Adrenal gland (tissue), 12 donors: Measurements from ENCODE around the gene UGT1A6. TPM values are rescaled to one million over a fixed set of nuclear protein-coding genes. Genes with fewer than 3 reads are reported as not detected.

ENCODE experiments used
- DNase-seq, 7 donors: peaks; one replicate each; pipeline ENCODE4 v3.0.0-alpha.2; 2019 to 2020
- H3K27ac ChIP-seq, 5 donors: fragments of 200-600 bp; sonication (generic) in 4 of 5; 1 replicate in 3 of 5; 2 replicates in 2 of 5; pipeline versions ENCODE4 v1.5.1 to v1.8.0; 2016 to 2020; ENCODE audit warnings: mild to moderate bottlenecking in 1 of 5
- H3K27me3 ChIP-seq: fragments of 200-600 bp; 2 replicates; pipeline ENCODE4 v1.8.0; 2021
- H3K36me3 ChIP-seq, 2 donors: fragments of 200-600 bp; replicated peaks in 1 of 2; 1 replicate in 1 of 2; 2 replicates in 1 of 2; pipeline versions ENCODE4 v1.5.1 to v1.8.0; 2018 to 2022
- H3K4me1 ChIP-seq, 2 donors: fragments of 200-600 bp; replicated peaks in 1 of 2; 1 replicate in 1 of 2; 2 replicates in 1 of 2; pipeline versions ENCODE4 v1.5.1 to v1.8.0; 2018 to 2021
- H3K4me3 ChIP-seq, 4 donors: fragments of 200-600 bp; sonication (generic) in 3 of 4; one replicate each; pipeline ENCODE4 v1.5.1; 2016 to 2018
- H3K9me3 ChIP-seq, 3 donors: fragments of 200-600 bp; sonication (generic) in 1 of 3; replicated peaks in 1 of 3; 1 replicate in 2 of 3; 2 replicates in 1 of 3; pipeline versions ENCODE4 v1.5.1 to v1.8.0; 2016 to 2021
- POLR2A ChIP-seq, 2 donors: fragments of 450-650 bp; IDR thresholded peaks; one replicate each; pipeline ENCODE4 v1.6.1; 2017; ENCODE audit warnings: antibody characterized with exemption in 2 of 2, mild to moderate bottlenecking in 2 of 2, moderate library complexity in 1 of 2
- WGBS, 4 donors: extraction: QIAGEN DNeasy Blood & Tissue Kit in 2 of 4; methylation state at CpG; one replicate each; pipeline versions ENCODE4 v1.1.5 to v1.1.7; 2013 to 2017; 5-methylcytosine and 5-hydroxymethylcytosine counted together
- intact Hi-C, 2 donors: fragments of 100-400 bp; cut with DNase I; formaldehyde crosslinking; loops; one replicate each; pipeline versions ENCODE4 v1.14.1 to v1.15.0; 2022 to 2023
- polyA plus RNA-seq, 3 donors: library from polyadenylated mRNA; stranded (reverse); fragments of 200-250 nt in 2 of 3; fragments of 350-450 nt in 1 of 3; fragmentation: Illumina TruSeq in 1 of 3; extraction: RNeasy Lipid Tissue Mini Kit (QIAGEN cat#74804) in 1 of 3; gene quantifications; one replicate each; pipeline ENCODE4 v1.2.3, GENCODE V29; 2013 to 2014
- total RNA-seq, 9 donors: library from RNA; depleted of rRNA in 4 of 9; stranded (reverse); fragments of >200 nt in 4 of 9; fragments of 120-200 nt in 1 of 9; fragmentation: NEBNext Ultra II Directional in 1 of 9; extraction: Animal tissue kit (Norgen Biotek cat#: 25700) in 1 of 9; gene quantifications; one replicate each; pipeline versions ENCODE4 v1.1.0 to v1.2.4, GENCODE V29; 2013 to 2023
- TF ChIP-seq, protein P1 (sequence below), 6 experiments: fragments of 450-650 bp in 4 of 6; fragments of 200-600 bp in 2 of 6; sonication (generic) in 1 of 6; IDR thresholded peaks; 1 replicate in 5 of 6; 2 replicates in 1 of 6; pipeline versions ENCODE4 v1.5.1 to v1.8.0; 2016 to 2021; ENCODE audit warnings: antibody characterized with exemption in 6 of 6, mild to moderate bottlenecking in 2 of 6, moderate library complexity in 1 of 6
- donor health status: healthy with polysubstance abuse.
- donor health status: Bipolar disorder and iron deficiency.
- donor health status: DM: yes; HTN: yes; CAD: no.
- donor health status: DM: no; HTN: no; CAD: no.
- donor health status: DM: no; HTN: no; CAD: no.
- donor health status: DM: yes; HTN: yes; CAD: no.

Gene UGT1A6
- total and polyA plus RNA-seq, 12 donors = 0.16 TPM; not detected in 11

DNA sequence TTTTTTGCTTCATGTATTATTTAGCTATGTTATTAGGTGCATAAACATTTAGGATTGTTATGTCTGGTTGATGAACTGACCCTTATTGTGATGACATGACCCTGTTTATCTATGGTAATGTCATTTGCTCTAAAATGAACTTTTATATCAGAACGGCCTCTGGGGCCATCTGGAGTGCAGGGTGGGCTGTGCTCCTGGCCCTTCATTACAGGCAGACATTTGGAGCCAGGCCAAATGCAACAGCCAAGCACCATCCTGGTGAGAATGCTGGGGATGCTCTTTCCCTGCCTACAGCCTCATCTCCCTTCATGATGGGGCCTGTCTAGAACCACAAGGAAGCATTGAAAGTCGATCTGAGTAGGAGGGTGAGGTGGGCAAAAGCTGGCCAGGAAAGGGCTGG is 123.6 kb downstream of the UGT1A6 start:
- H3K4me3 ChIP-seq = no peak overlapping the region
- no peaks in the 10 kb centered on the region for H3K9me3 ChIP-seq
- TF ChIP-seq, protein P1, sequence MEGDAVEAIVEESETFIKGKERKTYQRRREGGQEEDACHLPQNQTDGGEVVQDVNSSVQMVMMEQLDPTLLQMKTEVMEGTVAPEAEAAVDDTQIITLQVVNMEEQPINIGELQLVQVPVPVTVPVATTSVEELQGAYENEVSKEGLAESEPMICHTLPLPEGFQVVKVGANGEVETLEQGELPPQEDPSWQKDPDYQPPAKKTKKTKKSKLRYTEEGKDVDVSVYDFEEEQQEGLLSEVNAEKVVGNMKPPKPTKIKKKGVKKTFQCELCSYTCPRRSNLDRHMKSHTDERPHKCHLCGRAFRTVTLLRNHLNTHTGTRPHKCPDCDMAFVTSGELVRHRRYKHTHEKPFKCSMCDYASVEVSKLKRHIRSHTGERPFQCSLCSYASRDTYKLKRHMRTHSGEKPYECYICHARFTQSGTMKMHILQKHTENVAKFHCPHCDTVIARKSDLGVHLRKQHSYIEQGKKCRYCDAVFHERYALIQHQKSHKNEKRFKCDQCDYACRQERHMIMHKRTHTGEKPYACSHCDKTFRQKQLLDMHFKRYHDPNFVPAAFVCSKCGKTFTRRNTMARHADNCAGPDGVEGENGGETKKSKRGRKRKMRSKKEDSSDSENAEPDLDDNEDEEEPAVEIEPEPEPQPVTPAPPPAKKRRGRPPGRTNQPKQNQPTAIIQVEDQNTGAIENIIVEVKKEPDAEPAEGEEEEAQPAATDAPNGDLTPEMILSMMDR (IDR thresholded peaks at IDR 0.05) = no peak
- no peak for TF ChIP-seq POLR2A (IDR thresholded peaks at IDR 0.05)
- H3K27me3 ChIP-seq = no peaks in the 10 kb centered on the region
- H3K27ac ChIP-seq = no peak overlapping the region
- DNase-seq = peak in 1 of 7 donors; percentile 0
- no peaks in the 10 kb centered on the region for H3K36me3 ChIP-seq
- intact Hi-C loops = no loop called here
- H3K4me1 ChIP-seq = no peaks in the 10 kb centered on the region
- WGBS, 4 donors = 34 to 57% (median 54%) methylated on average over 2 of the region's 2 CpGs

DNA sequence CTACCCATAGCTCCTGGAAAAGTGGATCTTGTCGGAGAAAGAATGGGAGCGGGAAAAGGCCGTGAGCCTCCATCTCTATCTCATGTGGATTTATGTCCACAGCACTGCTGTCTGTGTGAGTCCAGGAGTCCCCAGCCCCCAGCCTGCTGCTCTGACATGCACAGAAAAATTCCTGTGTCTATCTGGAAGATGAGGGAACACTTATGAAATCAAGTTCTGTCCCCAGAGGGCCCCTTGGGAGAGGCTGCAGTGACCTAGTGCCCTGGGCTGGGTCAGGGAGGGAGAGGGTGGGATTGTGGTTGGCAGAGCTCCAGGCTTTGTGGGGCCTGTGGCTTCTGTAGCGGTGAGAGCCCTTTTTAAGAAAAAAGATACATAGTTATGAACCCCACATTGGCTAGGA is 124.1 kb downstream of the UGT1A6 start:
- H3K27ac ChIP-seq = no peak overlapping the region
- H3K4me1 ChIP-seq = no peaks in the 10 kb centered on the region
- no peaks in the 10 kb centered on the region for H3K27me3 ChIP-seq
- WGBS, 4 donors = 79 to 86% (median 82%) methylated on average over 4 of the region's 4 CpGs
- DNase-seq = peak in 1 of 7 donors; percentile 3
- no peak for TF ChIP-seq POLR2A (IDR thresholded peaks at IDR 0.05)
- TF ChIP-seq, protein P1 (IDR thresholded peaks at IDR 0.05) = no peak
- H3K36me3 ChIP-seq = no peaks in the 10 kb centered on the region
- no peaks in the 10 kb centered on the region for H3K9me3 ChIP-seq
- H3K4me3 ChIP-seq = no peak overlapping the region
- intact Hi-C loops = no loop called here

DNA sequence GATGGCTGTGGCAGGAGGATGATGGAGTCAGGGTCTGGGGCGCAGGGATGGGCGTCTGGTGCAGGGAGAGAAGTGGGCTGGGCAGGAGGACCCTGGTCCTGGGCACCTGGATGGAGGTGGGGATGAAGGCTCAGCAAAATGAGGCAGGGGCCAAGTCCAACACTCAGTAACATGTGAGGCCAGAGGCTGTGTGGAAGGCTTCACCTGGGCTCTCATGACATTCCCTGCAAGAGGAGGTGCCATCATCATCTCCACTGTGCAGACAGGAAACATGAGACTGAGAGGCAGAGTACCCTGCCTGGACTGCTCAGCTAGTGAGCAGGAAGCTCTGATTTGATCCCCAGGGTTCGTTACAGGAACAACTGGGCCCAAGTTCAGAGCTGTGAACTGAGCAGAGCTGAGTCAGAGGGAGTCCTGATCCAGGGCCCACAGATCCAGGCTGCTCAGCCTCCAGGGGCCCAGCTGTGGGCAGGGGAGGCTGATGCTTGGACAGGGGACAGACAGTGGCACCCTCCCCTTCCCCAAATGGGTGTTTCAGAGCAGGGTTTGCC is 124.7 kb downstream of the UGT1A6 start:
- intact Hi-C loops = no loop called here
- no peaks in the 10 kb centered on the region for H3K4me1 ChIP-seq
- no peaks in the 10 kb centered on the region for H3K27me3 ChIP-seq
- peak in 1 of 7 donors; percentile 9 for DNase-seq
- no peaks in the 10 kb centered on the region for H3K9me3 ChIP-seq
- H3K27ac ChIP-seq = no peak overlapping the region
- no peaks in the 10 kb centered on the region for H3K36me3 ChIP-seq
- WGBS, 4 donors = 70 to 89% (median 82%) methylated on average over 2 to 3 of the region's 3 CpGs
- TF ChIP-seq POLR2A (IDR thresholded peaks at IDR 0.05) = no peak
- TF ChIP-seq, protein P1 (IDR thresholded peaks at IDR 0.05) = no peak
- H3K4me3 ChIP-seq = no peak overlapping the region

GRCh38 chr2:233817995-233818638 is 125.4 kb downstream of the UGT1A6 start:
- Histone ChIP-seq H3K4me3 (no peak overlapping the region), H3K9me3 (no peaks in the 10 kb centered on the region), H3K4me1 (no peaks in the 10 kb centered on the region), H3K27ac (no peak overlapping the region), H3K27me3 (no peaks in the 10 kb centered on the region), H3K36me3 (no peaks in the 10 kb centered on the region)
- peak in 1 of 7 donors; percentile 8 for DNase-seq
- 77 to 90% (median 88%) methylated on average over 11 of the region's 11 CpGs for WGBS, 4 donors
- TF ChIP-seq POLR2A (IDR thresholded peaks at IDR 0.05) = no peak
- TF ChIP-seq, protein P1 (IDR thresholded peaks at IDR 0.05) = no peak
- intact Hi-C loops = no loop called here
